Colonic mucosa (tissue), 4 donors: ENCODE results near the gene DBNDD1. TPM values are rescaled to one million over a fixed set of nuclear protein-coding genes. Genes with fewer than 3 reads are reported as not detected.

Experiments
- DNase-seq: peaks from one replicate; pipeline ENCODE4 v3.0.0-alpha.2; 2020
- H3K27ac ChIP-seq: fragments of 200-600 bp; one replicate; pipeline ENCODE4 v1.8.0; 2021
- H3K27me3 ChIP-seq: fragments of 200-600 bp; one replicate; pipeline ENCODE4 v1.8.0; 2021
- H3K36me3 ChIP-seq: fragments of 200-600 bp; one replicate; pipeline ENCODE4 v1.8.0; 2021
- H3K4me1 ChIP-seq: fragments of 200-600 bp; one replicate; pipeline ENCODE4 v1.8.0; 2021; ENCODE audit warnings: mild to moderate bottlenecking
- H3K4me3 ChIP-seq: fragments of 200-600 bp; one replicate; pipeline ENCODE4 v1.8.0; 2021
- H3K9ac ChIP-seq, 2 donors: one replicate each; pipeline ENCODE4 v1.7.0; 2013; ENCODE audit warnings: control low read depth in 2 of 2, low read depth in 2 of 2, low read length in 2 of 2
- H3K9me3 ChIP-seq: fragments of 200-600 bp; one replicate; pipeline ENCODE4 v1.8.0; 2021
- intact Hi-C: fragments of 100-400 bp; cut with DNase I; formaldehyde crosslinking; loops from one replicate; pipeline ENCODE4 v1.14.1; 2022
- total RNA-seq, 2 donors: library from RNA; stranded (reverse); fragmentation: NEBNext Ultra II Directional in 1 of 2; extraction: Animal tissue kit (Norgen Biotek cat#: 25700) in 1 of 2; gene quantifications; one replicate each; pipeline ENCODE4 v1.2.1, GENCODE V29; 2021
- TF ChIP-seq, protein P1 (sequence below): fragments of 200-600 bp; IDR thresholded peaks from one replicate; pipeline ENCODE4 v1.8.0; 2022; ENCODE audit warnings: antibody characterized with exemption, mild to moderate bottlenecking
- donor health status: healthy.
- donor health status: DM: no; HTN: no; CAD: no.
- donor health status: DM: no; HTN: no; CAD: no.

DBNDD1 gene
- total RNA-seq, 2 donors from 2014 or later = 2.2 to 5.5 TPM

GRCh38 chr16:89964201-89964600 is 55.1 kb downstream of the DBNDD1 start:
- H3K4me1 ChIP-seq = no peaks in the 10 kb centered on the region
- no peak for DNase-seq
- no peak overlapping the region for H3K9ac ChIP-seq
- H3K27me3 ChIP-seq = no peaks in the 10 kb centered on the region
- TF ChIP-seq, protein P1, sequence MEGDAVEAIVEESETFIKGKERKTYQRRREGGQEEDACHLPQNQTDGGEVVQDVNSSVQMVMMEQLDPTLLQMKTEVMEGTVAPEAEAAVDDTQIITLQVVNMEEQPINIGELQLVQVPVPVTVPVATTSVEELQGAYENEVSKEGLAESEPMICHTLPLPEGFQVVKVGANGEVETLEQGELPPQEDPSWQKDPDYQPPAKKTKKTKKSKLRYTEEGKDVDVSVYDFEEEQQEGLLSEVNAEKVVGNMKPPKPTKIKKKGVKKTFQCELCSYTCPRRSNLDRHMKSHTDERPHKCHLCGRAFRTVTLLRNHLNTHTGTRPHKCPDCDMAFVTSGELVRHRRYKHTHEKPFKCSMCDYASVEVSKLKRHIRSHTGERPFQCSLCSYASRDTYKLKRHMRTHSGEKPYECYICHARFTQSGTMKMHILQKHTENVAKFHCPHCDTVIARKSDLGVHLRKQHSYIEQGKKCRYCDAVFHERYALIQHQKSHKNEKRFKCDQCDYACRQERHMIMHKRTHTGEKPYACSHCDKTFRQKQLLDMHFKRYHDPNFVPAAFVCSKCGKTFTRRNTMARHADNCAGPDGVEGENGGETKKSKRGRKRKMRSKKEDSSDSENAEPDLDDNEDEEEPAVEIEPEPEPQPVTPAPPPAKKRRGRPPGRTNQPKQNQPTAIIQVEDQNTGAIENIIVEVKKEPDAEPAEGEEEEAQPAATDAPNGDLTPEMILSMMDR = no peak
- H3K4me3 ChIP-seq = no peak overlapping the region
- intact Hi-C loops = no loop called here
- H3K27ac ChIP-seq = no peak overlapping the region
- no peaks in the 10 kb centered on the region for H3K36me3 ChIP-seq
- no peaks in the 10 kb centered on the region for H3K9me3 ChIP-seq

DNA sequence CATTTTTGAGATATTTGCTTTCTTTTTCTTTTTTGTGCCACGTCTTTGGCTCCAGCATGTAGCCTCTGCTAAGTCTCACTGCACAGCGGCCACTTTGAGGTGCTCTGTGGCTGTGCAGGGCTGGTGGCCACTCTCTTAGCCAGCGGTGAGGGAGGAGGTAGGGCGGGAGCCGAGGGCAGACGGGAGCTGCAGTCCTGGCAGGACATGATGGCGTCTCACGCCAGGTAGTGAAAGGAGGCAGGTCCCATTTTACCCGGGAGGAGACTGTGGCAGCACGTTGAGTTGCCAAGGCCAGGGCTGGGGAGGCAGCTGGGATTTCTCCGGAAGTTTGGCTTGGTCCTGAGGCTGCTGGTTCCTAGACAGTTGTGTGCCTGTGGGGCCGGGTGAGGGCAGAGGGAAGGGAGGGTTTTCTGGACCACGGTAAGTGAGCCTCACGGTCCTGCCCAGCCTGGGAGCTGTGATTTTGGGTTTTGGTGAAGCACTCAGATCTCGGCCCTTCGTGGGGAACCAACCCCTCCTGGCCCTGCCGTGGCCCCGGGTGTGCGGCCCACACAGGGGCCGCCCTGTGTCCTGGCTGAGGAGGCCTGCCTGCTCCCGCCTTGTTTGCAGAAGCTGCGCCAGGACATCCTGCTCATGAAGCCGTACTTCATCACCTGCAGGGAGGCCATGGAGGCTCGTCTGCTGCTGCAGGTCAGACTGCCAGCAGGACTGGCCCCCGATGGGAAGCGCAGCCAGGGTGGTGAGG is 56.3 kb downstream of the DBNDD1 start:
- TF ChIP-seq, protein P1 = no peak
- H3K27me3 ChIP-seq = no peaks in the 10 kb centered on the region
- H3K27ac ChIP-seq = no peak overlapping the region
- DNase-seq = no peak
- intact Hi-C loops = no loop called here
- no peaks in the 10 kb centered on the region for H3K9me3 ChIP-seq
- no peak overlapping the region for H3K9ac ChIP-seq
- H3K4me3 ChIP-seq = no peak overlapping the region
- H3K4me1 ChIP-seq = no peaks in the 10 kb centered on the region
- no peaks in the 10 kb centered on the region for H3K36me3 ChIP-seq

GRCh38 chr16:89961920-89962319 is 57.3 kb downstream of the DBNDD1 start:
- H3K9me3 ChIP-seq = no peaks in the 10 kb centered on the region
- no peak overlapping the region for H3K9ac ChIP-seq
- H3K4me1 ChIP-seq = no peaks in the 10 kb centered on the region
- no peak overlapping the region for H3K4me3 ChIP-seq
- H3K27me3 ChIP-seq = no peaks in the 10 kb centered on the region
- no peak for DNase-seq
- TF ChIP-seq, protein P1 = no peak
- intact Hi-C loops = no loop called here
- no peak overlapping the region for H3K27ac ChIP-seq
- H3K36me3 ChIP-seq = no peaks in the 10 kb centered on the region

- Histone ChIP-seq H3K9me3 (no peaks in the 10 kb centered on the region), H3K27ac (no peak overlapping the region), H3K9ac (no peak overlapping the region), H3K36me3 (no peaks in the 10 kb centered on the region), H3K4me3 (no peak overlapping the region), H3K4me1 (no peaks in the 10 kb centered on the region), H3K27me3 (no peaks in the 10 kb centered on the region)
- DNase-seq = no peak
- TF ChIP-seq, protein P1 = no peak
- intact Hi-C loops = no loop called here
Observed at GRCh38 chr16:89960966-89961365, 58.3 kb downstream of the DBNDD1 start.

DNA sequence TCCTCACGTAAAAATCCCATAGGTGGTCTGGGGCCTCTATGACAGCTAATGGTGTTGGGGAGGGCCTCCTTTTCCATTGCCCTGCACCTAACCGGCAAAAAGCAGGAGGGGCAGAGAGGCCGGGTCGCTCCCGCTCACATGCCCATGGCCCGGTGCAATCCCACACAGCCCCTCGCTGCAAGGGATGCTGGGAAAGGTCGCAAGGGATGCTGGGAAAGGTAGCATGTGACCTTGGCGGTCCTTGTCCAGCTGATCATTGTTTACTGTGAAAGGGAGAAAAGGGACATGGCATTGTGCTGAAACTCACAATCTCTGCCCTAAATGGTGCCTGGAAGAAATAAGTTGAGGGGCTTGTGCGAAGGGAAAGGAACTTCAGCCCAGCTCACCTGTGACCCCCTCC is 60.7 kb downstream of the DBNDD1 start:
- no peak for DNase-seq
- no peak overlapping the region for H3K4me3 ChIP-seq
- no peaks in the 10 kb centered on the region for H3K9me3 ChIP-seq
- intact Hi-C loops = no loop called here
- TF ChIP-seq, protein P1 = no peak
- H3K27me3 ChIP-seq = no peaks in the 10 kb centered on the region
- no peak overlapping the region for H3K9ac ChIP-seq
- H3K36me3 ChIP-seq = no peaks in the 10 kb centered on the region
- H3K4me1 ChIP-seq = no peaks in the 10 kb centered on the region
- H3K27ac ChIP-seq = no peak overlapping the region
